HG03520 (cell line): ENCODE measurements around the gene SSX2IP.
"Not testable (repeated sequence)": the region's sequence is repeated elsewhere in the genome, so short reads cannot be mapped to it uniquely, and the experiment has no call there.

ENCODE experiments used
- ATAC-seq: cut with Tn5 transposase; IDR thresholded peaks from one replicate; pipeline ENCODE4 v1.9.1; 2021; ENCODE audit warnings: mild to moderate bottlenecking, moderate library complexity; ENCODE audit not compliant: unreplicated experiment

The SSX2IP gene

DNA sequence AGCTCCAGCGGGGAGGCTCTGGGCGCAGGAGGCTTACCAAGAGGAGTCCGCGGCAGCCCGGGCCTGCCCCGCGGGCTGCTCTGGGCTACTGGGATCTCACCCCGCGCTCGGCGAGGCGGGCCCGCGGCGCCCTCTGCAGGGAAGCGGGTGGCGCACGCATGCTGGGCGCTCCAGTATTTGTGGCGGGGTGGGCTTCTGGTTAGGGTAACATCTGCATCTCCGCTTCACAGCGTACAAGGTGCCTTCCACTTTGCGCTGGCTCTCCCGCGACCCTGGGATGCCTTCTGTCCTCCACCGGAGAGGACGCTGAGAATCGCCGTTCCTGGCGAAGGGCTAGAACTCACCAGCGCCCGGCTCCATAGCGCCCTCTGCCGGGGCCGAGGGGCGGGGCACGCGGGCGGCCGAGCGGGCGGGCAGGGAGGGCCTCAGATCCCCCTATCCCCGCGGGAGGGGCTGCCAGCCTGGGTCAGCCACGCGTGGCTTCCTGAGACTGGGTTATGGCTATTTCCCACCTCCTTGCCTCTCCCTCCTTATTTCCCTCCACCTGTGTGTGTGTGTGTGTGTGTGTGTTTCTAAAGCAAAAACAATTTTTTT, 69.4 kb downstream of the SSX2IP start:
- ATAC-seq = peak; percentile 93

GRCh38 chr1:84619383-84620102, 70.7 kb downstream of the SSX2IP start:
- ATAC-seq = no peak

DNA sequence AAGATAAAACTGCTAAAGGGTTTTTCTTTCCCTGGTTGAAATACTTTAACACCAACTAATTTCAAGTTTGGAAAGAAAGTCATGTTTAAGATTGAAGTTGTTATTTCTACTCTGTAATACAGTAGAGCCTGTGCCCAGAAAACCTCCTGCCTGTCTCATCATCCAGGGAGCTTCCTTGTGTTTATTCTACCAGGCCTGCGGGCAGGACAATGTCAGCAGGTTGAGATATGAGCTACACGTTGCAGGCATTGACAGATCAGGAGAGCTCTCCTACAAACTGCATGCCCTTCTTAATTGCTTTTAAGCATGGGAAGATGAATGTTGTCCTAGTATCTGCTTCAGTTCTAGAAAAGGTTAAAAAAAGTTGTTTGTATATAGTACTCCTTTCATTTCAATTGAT, 72.9 kb downstream of the SSX2IP start:
- no peak for ATAC-seq

- no peak for ATAC-seq
Measured at GRCh38 chr1:84615790-84616189, 74.5 kb downstream of the SSX2IP start.

DNA sequence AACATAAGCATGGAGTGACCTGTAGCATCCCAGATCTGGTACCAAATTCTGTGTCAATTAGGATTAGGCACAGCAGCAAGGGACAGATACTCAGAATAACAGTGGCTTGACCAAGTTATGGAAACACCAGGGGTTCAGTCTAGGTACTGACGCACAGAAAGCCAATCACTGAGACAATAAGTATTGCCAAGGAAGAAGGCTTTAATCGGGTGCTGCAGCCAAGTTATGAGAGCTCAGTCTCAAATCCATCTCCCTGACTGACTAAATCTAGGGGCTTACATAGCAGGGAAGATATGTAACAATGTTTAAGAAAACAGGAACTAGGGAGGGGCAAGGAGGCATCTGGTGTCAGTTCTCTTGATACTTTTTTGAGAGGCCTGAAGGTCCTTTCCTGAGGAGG, 76.4 kb downstream of the SSX2IP start:
- no peak for ATAC-seq

DNA sequence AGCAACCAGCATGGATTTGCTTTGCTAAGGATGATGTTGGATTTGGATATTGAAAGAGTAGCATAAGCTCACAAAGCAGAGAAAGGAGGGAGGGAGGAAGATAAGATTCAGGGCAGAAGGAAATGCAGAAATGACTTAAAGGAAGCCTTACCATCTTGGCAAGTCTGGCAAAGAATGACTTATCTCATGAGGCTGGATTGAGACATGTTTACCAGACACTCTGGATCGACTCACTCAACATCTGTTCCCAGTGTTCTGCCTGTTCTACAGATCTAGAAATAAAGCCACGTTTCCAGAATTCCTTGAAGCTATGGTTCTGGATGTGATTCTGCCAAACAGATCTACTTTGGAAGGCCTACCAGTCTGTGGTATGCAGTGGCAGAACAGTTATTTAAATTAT, 77.2 kb downstream of the SSX2IP start:
- ATAC-seq = no peak

- ATAC-seq = no peak
Measured at GRCh38 chr1:84611796-84612195, 78.5 kb downstream of the SSX2IP start.

- ATAC-seq = no peak
Measured at GRCh38 chr1:84611091-84611490, 79.2 kb downstream of the SSX2IP start.

GRCh38 chr1:84606977-84607376, 83.3 kb downstream of the SSX2IP start:
- ATAC-seq = no peak

- ATAC-seq = no peak
Measured at GRCh38 chr1:84605157-84605556, 85.1 kb downstream of the SSX2IP start.

DNA sequence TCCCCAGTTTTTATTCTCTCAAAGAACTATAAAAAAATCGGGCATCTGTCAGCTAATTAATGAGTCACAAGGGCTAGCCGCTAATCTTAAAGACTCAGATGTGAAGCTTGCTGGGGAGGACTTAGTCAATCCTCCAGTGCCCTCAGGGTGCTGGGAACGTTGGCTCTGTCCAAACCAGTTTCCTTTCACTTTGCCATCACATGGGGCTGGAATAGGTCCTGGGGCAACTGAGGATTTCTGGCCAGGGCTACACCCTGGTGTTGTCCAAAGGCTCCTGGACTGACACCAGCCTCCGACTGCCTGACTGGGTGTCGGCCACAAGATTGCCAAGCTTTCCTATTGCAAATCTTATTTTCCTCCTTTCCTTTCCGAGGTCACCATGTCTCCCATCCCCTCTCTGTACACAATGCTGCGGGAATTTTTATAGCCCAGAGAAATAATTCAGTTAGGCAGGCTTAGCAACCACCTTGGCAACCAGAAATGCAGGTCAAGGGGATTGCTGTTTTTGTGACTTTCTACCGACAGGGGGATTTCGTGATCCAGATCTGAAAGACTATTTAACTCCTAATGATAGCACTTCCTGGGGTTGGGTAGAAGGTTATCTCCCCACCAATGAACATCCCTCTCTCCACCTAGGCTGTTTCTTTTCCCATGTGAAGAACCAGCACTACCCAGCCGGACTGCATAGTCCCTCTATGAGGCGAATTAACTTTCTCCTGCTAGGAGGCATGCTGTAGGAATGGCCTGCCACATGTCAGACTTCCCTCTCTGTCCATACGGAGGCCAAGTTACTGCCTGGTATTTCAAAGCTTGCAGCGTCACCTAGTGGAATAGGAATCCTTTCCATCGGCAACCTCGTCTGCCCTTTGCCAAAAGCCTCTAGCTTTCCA, 86.1 kb downstream of the SSX2IP start:
- no peak for ATAC-seq

DNA sequence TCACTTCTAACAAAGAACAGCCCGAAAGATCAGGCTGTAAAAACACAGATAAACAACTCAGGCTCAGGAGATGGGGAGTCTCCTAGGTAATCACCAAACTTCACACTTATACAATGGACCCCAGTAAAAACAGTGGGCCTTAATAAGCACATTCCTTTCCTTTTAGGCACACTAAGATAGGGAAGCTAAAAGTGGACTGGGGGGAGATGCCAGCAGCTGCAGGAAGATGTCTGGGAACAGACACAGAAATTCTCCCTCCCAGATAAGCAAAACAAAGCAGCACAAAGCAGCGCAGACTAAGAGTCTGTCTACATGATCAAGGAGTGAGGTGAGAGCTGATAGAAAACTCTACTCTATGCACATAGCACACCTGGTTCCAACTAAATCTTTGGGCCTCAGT, 87.0 kb downstream of the SSX2IP start:
- ATAC-seq = no peak

GRCh38 chr1:84600796-84601195, 89.5 kb downstream of the SSX2IP start:
- ATAC-seq = no peak

GRCh38 chr1:84598846-84599741, 91.2 kb downstream of the SSX2IP start:
- peak; percentile 67 for ATAC-seq

DNA sequence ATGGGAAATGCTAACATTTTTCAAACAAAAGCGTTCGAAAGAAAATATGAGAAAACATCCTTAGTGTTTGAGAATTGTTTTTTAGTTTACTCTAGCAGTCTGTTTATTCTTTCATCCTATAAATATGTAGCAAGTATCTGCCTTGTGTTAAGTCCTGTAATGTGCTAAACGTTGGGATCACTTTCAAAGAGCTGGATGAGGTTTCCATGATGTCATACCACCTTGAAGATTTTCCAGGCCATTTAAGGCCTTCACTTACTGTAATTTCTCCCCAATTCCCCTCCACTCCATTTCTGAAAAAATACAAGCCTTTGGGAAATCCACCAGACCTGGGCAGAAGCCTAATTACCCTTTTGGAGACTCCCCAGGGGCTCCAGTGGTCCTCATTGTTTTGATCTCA, 91.8 kb downstream of the SSX2IP start:
- ATAC-seq = no peak

- ATAC-seq = no peak
Measured at GRCh38 chr1:84597011-84597410, 93.2 kb downstream of the SSX2IP start.

DNA sequence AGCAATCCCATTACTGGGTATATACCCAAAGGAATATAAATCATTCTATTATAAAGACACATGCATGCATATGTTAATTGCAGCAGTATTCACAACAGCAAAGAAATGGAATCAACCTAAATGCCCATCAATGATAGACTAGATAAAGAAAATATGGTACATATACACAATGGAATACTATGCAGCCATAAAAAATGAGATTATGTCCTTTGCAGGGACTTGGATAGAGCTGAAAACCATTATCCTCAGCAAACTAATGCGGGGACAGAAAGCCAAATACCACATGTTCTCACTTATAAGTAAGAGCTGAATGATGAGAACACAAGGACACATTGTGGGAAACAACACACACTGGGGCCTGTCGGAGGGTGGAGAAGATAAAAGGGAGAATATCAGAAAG, 95.3 kb downstream of the SSX2IP start:
- not testable (repeated sequence) for ATAC-seq
